HG03460 (cell line): Measurements from ENCODE around the gene UHRF2.
"Not testable (repeated sequence)": the region's sequence is repeated elsewhere in the genome, so short reads cannot be mapped to it uniquely, and the experiment has no call there.

ENCODE experiments used
- ATAC-seq: cut with Tn5 transposase; IDR thresholded peaks from one replicate; pipeline ENCODE4 v1.9.1; 2021; ENCODE audit not compliant: unreplicated experiment

The UHRF2 gene

DNA sequence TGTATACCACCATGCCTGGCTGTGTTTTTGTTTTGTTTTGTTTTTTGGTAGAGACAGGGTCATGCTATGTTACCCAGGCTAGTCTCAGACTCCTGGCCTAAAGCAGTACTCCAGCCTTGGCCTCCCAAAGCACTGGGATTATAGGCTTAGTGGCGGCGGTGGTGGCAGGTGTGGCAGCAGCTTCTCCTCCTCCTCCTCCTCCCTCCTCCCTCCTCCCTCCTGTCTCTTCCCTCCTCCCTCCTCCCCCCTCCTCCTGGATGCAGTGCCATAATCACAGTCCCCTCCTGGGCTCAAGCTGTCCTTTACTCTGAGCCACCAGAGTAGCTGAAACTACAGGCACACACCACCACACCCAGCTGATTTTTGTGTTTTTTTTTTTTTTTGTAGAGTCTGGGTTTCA, 71.2 kb downstream of the UHRF2 start:
- no peak for ATAC-seq

DNA sequence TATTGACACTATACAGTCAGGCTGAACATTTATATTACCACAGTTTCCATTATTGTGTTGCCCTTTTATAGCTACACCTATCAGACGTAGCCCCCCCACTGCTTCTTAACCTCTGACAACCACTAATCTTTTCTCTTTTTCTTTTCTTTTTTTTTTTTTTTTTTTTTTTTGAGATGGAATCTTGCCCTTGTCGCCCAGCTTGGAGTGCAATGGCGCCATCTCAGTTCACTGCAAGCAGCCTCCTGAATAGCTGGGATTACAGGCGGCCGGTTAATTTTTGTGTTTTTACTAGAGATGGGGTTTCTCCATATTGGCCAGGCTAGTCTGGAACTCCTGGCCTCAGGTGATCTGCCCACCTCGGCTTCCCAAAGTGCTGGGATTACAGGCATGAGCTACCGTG, 75.4 kb downstream of the UHRF2 start:
- no peak for ATAC-seq

DNA sequence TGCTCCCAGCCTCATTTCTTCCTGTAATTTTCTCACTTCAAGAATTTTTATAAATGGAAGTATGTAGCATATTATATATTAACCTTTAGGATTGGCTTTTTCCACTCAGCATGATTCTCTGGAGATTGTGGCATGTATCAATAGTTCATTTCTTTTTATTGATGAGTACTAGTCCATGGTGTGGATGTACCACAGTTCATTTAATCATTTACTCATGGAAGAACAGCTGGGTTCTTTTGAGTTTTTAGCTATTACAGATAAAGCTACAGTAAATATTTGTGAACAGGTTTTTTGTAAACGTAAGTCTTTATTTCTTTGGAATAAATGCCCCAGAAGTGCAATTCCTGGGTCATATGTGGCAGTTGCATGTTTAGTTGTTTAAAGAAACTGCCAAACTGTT, 76.1 kb downstream of the UHRF2 start:
- no peak for ATAC-seq

DNA sequence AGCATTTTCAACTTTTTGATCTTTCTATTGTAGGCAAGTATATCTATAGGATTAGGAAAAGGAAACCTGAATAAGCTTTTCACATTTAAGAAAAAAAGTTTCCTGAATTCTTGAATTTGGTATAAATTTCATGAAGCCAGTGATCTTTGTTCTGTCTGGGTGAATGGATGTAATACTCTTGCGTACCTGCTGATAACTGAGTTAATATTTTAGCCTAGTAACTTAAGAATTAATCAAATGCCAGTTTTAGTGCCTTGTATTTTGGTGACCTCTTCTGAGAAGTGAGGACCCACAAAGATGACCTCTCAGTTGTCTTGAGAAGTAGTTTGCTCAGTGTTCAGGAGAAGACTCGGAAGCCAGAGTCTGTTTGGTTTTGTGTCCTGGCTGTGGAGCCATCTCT, 77.9 kb downstream of the UHRF2 start:
- no peak for ATAC-seq

DNA sequence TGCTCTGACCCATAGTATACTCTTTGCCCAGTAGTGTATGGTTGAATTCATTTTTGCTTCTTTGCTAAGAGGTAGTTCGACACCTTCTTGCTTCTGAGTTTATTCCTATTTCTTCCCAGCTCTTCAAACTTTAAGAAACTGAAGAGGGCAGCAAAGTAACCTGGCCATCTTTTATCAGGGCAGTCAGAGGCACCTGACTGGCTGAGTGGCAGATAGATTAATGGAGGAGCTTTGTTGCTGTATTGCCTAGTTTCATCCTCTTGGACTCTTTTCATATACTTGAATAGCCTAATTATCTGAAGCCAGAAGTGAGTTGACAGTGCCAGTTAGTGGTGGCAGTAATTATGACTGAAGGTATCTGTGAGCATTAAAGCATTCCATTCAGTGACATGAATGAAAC, 82.5 kb downstream of the UHRF2 start:
- ATAC-seq, result no peak

DNA sequence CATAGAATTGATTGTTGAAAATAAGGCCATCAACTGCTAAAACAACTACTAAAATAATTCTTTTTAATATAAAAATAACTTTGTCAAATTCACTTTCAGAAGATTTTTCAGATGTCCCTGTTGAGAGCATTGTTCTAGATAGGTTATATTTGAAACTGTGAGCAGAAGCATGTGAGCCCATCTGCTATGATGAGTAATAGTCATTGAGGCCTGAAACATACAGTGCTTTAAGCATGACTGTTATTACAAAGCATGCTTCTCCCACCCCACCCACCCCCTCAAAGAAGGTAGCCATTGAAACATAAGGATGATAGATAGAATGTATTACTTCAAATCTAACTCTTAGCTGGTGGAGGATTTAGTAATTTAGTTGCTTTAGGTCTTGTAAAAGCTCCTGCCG, 86.0 kb downstream of the UHRF2 start:
- ATAC-seq, result no peak

DNA sequence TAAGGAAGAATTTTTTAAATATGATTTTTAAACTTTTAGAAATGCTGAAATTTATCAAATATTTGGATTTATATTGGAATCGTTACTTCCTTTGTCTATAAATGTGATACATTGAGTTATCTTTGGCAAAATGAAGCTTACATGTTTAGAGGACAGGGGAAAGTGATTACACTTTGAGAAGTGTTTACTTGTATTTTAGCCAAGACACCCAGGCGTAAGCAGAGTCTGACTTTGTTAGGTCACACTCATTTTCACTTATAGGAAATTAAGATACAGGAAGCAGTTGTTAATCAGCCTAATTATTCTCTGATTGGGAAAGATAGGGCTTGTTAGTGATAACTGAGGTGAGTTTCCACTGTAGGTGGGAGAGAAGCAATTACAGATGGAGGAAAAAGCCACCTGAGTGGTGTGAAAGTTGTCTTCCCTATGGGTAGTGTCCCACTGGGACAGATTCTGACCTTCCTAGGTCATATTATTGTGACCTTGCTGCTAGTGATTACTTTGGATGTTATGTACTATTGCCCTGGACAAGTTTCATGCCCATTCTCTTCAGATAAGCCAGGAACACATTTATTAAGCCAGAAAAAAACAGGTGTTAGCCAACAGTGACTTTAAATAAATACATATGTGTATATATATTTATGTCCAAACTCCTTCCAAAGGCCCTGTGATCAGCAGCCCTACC, 88.7 kb downstream of the UHRF2 start:
- no peak for ATAC-seq

DNA sequence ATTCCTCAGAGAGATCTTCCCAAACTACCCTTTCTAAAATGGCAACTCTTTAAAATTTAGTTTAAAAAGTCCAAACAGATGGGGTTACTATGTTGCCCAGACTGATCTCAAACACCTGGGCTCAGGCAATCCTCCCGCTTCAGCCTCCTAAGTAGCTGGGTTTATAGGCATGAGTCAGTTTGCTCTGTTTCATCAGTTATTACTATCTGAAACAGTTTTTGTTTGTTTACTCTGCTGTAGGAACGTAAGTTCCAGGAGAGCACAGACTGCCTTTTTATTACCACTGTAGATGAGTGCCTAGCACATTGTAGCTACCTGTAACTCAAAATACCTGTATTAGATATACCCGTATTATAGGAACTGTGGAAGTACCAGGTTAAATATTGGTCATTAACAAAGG, 89.4 kb downstream of the UHRF2 start:
- ATAC-seq, result no peak

DNA sequence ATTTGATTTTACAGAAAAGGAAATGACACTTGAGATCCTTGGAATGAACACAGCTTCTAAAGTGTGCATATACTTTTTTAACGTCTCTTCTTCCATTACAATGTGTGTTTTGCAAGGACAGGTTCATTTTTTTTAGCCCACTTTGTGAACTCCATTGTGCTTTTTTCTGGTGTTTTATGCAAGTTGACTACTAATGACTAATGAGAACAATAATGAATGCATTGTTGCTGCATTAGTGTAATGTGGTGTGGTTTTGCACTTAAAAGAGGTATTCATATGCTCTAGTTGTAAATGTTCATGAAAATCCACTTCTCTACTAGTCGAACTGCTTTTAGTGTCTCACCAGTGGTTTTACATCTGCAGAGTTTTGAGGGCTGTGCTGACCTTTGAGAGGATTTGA, 93.6 kb downstream of the UHRF2 start:
- ATAC-seq, result no peak

DNA sequence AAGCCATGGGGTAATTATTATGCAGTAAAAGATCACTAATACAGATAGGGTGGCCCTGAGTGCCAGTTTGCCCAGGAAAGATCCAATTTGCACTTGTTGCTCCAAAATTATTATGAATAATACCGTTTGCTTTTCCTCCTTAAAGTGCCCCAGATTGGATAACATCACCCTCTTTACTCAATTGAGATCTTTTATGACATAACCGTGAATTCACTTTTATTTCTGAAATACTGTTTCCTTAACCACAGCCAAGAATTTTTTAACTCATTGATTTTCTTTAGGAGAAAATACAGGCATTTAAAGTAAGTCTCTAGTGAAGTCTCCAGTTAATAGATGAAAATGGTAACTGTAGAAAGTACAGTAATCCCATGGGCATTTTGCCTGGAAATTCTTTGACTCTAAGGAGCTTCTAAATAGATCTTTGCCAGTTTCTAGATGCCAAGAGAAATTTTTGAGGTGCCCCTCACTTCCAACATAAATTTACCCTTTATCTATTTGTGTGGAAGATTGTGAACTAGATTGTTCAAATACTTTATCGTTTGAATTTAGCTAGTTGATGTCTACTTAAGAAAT, 99.2 kb downstream of the UHRF2 start:
- ATAC-seq, result no peak

DNA sequence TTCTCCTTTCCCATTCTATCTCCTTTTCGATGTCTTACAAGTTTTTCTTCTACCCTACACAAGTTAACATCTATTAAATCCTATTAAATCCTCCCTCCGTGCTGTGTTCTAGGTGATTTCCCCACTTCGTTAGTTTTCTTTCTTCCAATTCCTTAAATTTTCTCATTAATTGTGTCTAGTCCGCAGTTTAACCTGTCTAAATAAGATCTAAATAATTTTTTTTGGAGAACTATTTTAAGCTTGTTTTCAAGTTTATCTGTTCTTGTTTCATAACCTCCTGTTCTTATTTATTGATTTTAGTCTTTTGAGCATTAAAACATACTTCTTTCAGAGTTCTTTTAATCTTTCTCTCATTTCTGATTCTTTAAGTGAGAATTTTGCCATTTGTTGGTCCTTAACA, 109.3 kb downstream of the UHRF2 start:
- no peak for ATAC-seq

DNA sequence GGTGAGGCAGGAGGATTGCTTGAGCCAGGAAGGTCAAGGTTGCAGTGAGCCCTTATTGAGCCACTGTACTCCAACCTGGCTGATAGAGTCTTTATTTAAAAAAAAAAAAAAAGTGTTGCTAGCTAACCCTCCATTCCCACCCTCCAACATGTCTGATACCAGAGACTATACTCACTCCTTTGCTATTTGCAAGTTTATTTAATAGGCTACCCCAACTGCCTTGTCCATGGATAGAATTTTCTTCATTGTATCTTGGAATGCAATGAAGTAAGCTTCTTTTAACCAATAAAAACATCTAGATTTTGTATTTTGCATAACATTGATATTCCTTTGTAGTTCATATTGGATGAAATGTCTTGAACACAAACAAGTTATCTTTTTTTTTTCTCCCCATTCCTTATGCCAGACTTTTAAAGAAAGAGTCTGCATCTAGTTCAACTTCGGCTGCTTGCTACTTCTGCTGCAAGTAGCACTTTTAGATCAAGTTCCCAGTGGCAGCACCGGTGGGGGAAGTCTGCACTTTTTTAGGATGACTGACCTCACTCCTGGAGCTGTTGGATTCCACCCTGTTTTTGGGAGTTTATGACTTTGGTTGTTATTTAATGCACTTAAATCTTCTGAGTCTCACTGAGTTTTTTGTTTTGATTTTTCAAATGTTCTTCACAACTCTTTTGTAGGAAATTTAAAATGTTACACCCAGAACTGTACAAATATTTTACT, 112.5 kb downstream of the UHRF2 start:
- no peak for ATAC-seq

DNA sequence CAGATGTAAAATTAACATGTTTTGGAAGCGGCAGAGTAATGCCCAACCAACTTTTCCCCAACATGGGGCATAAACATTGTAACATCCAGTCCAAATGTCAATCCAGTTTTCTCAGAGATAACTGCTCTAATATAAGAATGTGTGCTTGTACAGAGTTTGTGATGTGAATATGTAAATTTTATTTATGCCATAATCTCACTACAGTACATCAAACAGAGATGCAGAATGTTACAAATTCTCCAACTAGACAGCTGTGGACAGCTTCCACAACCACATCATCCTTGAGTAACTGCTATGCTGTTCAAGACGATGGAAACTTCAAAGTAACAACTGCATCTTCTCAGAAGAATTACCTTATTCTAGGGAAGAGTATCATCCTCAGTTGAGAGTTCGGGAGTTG, 122.6 kb downstream of the UHRF2 start:
- ATAC-seq, result no peak

DNA sequence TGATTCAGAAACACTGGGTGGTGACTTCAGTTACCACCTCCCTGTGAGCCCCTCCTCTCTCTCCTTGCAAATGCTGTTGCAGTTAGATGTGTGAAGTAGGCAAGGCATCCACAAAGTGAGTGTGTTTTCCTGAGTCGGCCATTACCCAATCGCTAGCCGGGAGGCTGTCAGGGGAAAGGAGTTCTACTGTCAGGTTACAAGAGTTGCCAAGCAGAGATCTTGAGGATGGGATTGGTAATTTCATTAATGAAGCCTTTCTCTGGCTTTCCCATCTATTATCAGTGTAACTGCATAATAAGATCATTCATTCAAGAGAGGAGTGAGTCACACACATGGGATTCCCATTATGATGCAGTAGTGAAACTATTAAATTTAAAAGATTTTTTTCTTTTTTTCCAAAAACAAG, 125.7 kb downstream of the UHRF2 start:
- no peak for ATAC-seq

DNA sequence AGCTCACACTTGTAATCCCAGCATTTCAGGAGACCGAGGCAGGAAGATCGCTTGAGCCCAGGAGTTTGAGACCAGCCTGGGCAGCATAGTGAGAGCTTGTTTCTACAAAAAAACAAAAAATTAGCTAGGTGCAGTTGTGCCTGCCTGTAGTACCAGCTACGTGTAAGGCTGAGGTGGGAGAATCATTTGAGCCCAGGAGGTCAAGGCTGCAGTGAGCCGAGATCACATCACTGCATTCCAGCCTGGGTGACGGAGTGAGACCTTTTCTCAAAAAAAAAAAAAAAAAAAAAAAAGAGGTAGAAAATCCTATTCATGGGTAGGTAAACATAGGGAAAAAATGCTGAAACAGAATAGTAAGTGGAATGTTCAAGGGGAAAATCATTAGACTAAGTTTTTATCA, 129.6 kb downstream of the UHRF2 start:
- not testable (repeated sequence) for ATAC-seq

DNA sequence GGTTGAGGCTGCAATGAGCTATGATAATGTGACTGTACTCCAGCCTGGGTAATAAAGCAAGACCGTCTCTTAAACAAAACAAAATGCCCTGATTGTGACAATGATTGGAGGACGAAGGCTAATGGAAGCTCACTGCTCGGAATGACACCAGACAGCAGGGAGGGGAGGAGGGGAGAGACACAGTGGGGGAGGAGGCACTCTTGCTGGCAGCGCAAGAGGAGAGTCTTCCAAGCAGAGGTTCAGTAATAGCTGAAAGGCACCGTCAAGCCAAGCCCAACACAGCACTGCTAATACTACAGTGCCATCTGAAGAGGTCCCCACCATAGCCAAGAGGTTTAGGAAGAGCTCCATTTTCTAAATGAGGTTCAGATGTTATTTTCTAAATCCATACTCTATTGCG, 130.2 kb downstream of the UHRF2 start:
- ATAC-seq, result no peak

DNA sequence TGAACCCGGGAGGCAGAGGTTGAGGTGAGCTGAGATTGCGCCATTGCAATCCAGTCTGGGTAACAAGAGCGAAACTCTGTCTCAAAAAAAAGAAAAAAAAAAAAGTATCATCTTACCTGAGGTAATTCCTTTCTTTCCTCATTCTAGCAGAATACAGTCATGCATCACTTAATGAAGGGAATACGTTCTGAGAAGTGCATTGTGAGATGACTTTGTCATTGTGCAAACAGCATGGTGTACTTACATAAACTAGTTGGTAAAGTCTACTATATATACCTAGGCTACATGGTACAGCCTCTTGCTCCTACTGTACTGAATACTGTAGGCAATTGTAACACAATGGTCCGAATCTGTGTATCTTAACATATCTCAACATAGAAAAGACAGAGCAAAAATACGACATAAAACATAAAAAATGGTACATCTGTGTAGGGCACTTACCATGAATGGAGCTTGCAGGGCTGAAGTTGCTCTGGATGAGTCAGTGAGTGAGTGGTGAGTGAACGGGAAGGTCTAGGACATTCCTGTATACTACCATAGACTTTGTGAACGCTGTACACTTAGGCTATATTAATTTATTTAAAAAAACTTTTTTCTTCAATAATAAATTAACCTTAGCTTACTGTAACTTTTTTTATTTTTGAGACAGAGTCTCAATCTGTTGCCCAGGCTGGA, 132.2 kb downstream of the UHRF2 start:
- ATAC-seq, result no peak

DNA sequence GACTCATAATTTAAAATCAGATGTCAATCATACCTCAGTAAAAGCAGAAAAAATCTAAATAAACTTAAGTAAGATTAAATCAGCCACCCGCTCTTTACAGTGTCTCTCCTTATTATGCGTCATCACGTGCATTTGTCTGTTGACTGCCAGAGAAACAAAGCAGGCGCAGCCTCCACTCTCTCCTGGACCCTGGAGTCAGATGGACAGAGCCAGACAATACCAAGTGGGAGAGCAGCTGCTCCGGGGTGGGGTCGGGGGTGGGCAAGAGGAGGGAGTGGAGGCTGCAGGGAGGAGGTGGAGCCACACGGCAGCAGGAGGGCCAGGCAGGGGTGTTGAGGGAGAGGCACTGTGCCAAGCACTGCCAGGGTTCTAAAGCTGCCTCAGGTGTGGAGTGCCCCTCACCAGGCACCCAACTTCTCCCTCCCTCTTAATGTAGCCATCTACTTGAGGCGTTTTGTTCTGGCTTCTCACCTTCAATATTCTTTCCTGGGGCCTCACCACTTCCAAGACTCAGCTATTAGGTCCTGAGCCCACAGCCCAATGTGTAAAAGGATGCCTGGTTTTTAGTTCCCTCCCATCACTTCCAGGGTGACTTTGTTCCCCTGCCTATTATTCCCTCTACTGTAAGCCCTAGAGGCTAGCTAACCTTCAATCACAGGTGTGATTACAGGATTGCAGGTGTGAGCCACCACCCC, 136.3 kb downstream of the UHRF2 start:
- ATAC-seq, result no peak

DNA sequence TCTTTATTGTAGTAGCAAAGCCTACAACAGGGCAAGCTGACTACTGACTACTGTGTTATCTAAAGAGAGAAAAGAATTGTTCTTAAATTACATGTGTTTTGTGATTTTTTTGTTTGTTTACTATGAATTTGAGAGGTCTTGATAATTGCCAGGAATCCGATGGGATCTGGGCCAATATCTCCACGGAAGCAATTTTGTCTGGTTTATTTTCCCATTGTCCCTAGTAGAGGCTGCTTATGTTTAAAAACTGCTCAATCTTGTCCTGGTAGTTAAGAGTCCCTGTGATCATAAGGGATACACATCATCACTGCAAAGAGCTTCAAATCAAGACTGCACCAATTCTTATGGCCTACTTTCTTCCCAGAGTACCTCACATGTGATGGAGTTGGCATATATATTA, 138.1 kb downstream of the UHRF2 start:
- ATAC-seq, result no peak

DNA sequence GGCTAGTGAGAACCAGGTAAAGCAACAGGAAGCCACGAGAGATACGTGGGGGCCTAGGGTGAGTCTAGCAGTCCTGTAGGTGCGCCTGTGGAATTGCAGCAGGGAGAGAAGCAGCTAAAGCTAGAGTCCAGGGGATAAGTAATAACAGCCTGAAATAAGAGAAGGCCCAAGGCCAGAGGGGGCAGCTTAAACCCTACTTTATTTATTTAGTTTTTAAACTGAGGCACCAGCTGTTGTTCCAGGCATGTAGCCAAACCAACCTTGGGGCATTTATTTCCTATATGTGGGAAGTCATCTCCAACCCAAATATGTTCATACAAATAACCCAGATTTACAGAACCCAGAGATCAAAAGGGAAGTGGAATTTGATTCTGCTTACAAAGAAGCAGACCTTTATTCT, 139.0 kb downstream of the UHRF2 start:
- ATAC-seq, result no peak

DNA sequence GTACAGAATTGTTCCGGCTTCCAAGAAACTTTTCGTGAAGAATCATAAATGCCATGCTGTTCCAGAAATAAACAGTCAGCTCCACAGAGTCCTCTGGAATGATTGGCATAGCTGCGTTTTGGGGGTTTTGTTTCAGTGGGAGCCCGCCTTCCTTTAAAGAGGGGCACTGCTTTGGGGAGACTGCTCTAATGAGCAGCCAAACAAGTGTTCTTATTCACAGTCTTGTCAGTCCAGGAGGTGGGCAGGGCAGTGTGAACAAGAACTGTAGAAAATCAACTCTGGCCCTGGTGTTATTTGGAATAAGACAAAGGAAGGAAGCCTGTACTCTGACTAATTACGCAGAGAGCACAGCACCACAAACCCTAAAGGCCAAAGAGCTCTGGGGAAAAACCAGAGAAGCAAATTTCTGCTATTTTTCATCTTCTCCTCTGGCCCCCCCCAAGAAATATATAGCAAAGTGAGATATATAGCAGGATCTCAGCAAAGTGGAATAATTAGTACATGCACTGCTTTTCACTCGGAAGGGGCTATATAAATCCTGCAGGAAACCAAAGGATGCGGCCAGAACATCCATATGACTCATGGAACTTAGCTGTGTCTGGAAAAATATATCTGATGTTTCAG, 139.6 kb downstream of the UHRF2 start:
- no peak for ATAC-seq
